Melanocyte of skin (primary cell): Measurements from ENCODE around the gene NECAB2. TPM values are rescaled to one million over a fixed set of nuclear protein-coding genes. Genes with fewer than 3 reads are reported as not detected.

Experiments
- small RNA-seq, 2 donors: library from RNA; depleted of rRNA; stranded (forward); fragments of <200 nt; gene quantifications; one replicate each; pipeline ENCODE3, GENCODE V24; 2012
- total RNA-seq, 2 donors: library from RNA; depleted of rRNA; stranded (reverse); fragments of >200 nt; gene quantifications; 2 replicates each; pipeline ENCODE4 v1.2.3, GENCODE V29; 2012

Gene NECAB2
- 1 to 10 TPM; 1.7 to 2.0 TPM for total RNA-seq

DNA sequence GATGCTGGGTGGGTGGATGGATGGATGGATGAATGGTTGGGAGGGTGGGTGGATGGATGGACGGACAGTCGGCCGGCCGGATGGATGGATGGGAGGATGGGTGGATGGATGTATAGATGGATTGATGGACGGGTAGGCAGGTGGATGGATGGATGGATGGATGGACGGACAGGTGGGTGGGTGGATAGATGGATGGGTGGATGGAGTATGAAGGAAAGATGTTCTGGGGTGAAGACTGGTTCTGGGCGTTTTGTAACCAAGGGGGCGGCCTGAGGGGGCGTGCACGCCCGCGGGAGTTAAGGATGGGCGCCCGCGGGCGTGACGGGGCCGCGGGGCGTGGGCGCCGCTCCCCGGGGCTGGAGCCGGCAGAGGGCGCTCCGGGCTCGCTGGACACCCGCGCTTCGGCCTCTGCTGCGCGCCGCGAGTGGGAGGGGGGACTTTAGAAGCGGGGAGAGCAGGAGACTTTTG is at the start of gene NECAB2:
NECAB2 (plus strand) TSS at position 407 of the 468 bp plus-strand sequence. CDS start 405 bp downstream, outside the sequence.

DNA sequence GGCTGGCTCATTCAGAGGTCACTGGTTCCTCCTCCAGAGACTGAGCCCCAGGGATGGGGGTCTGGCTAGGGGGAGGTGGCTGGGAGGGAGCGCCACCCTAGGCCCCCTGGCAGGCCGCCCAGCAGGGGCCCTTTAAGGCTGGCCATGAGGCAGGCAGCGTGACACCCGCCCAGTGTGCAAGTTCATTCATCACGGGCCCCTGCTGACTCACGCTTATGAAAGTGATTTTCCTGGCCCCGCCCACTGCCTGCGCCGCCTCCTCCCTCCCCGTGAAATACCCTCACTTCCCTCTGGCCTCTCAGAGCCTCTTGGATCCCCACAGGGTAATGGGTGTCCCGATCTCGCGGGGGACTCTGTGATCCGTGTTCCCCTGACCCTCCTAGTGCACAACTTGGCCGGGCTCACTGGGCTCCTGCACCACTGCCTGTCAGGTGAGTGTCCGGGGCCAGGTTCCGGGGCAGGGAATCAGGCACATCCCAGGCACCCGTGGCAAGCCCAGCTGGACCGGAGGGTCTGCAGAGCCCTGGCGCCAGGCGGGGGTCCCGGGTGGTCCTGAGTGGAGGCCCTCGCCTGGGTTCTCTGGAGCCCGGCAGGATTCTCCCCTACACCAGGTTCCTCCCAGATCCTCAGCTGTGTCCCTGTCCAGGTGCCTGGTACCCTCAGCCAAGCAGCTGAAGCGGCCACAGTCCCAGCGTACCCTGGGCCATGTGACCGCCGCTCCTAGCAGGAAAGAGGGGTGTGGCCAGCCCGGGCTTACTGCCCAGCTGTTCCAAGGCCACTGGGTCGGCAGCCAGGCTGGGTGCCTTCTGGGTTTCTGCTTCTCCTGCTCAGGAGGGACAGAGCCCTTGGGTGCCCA is 14.9 kb upstream of the NECAB2 start, which contains the start of gene OSGIN1:
OSGIN1 (plus strand) TSS at position 301 of the 856 bp plus-strand sequence. CDS start 4,432 bp downstream, outside the sequence.

GRCh38 chr16:84042308-84042878 is 74.3 kb downstream of the NECAB2 start, which contains the start of gene SLC38A8:
Gene SLC38A8, minus strand, starts transcription at chr16:84042795. Its CDS starts 638 bp downstream, at chr16:84042157.

Small RNAs within 50 kb of the gene (small RNA-seq; reads per million reads assigned to genes)
- 0 reads per million in 2 donors for gene RNA5SP432

Other genes with a start within 250 kb of the NECAB2 start
- 10 to 100 TPM; 27.5 to 49.3 TPM for gene HSBP1, start 160.3 kb upstream of the NECAB2 start, total RNA-seq
- gene MLYCD, start 69.1 kb upstream of the NECAB2 start, total RNA-seq = 1 to 10 TPM; 3.4 to 3.7 TPM
- 10 to 100 TPM; 10.3 to 31.3 TPM for gene OSGIN1, start 15.0 kb upstream of the NECAB2 start, total RNA-seq
- gene SLC38A8, start 74.6 kb downstream of the NECAB2 start, total RNA-seq = 1 to 10 TPM; 4.0 to 5.5 TPM
- 10 to 100 TPM; 48.9 to 52.3 TPM for gene MBTPS1, start 148.7 kb downstream of the NECAB2 start, total RNA-seq
- 10 to 100 TPM; 23.1 to 34.3 TPM for gene HSDL1, start 176.9 kb downstream of the NECAB2 start, total RNA-seq
- under 1 TPM; 0.33 to 0.69 TPM for gene DNAAF1, start 177.1 kb downstream of the NECAB2 start, total RNA-seq
- 10 to 100 TPM; 34.3 to 48.2 TPM for gene TAF1C, start 218.8 kb downstream of the NECAB2 start, total RNA-seq
- not detected for gene ADAD2, start 222.9 kb downstream of the NECAB2 start, total RNA-seq